ENCODE measurements around the gene GNAL. TPM values are rescaled to one million over a fixed set of nuclear protein-coding genes. Genes with fewer than 3 reads are reported as not detected.

Gene GNAL
- total RNA-seq, 1 donor from 2014 or later = 4.5 TPM

DNA sequence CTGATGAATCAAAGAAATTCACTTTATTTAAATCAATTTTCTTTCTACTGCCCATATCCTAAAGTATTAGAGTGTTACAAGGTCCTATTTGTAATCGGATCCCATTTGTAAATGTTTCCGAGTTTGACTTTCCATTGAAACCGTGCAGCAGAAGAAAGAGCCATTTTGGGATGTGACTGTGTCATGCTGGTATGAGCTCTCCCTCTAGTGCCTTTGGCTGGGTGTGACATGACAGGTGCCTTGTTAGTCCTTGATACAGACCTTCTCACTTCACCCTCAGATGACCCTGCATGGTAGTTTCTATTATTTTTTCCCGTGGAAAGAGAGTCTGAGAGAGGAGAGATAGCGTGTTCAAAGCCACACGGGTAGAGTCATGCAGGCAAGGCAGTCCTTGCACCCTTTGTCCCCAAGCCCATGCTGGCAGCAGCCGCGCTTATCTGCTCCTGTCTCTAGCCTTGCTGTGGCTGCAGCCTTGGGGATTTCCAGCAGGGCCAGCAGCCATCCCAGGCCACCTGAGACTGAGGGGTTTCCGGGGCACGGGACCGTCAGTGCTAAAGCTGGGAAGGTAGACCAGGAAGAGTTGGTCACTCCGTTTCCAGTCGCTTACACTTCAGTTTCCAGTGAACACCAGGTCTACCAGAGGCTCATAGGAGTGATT lies 183.5 kb downstream of the GNAL start:
- Mint-ChIP-seq H3K27me3 (ENCODE audit: low read depth, unreplicated experiment) (peaks cover 5% of the 10 kb centered on the region), H3K4me1 (ENCODE audit: low read depth, unreplicated experiment) (no peaks in the 10 kb centered on the region), H3K9me3 (ENCODE audit: unreplicated experiment) (peaks cover 8% of the 10 kb centered on the region), H3K4me3 (ENCODE audit: unreplicated experiment) (no peak overlapping the region), H3K36me3 (ENCODE audit: low read depth, unreplicated experiment) (peaks cover 13% of the 10 kb centered on the region), H3K27ac (ENCODE audit: unreplicated experiment) (no peak overlapping the region)
- no peaks in the 10 kb centered on the region for H4K20me1 ChIP-seq (ENCODE audit: insufficient read depth, low read length)
- H3K36me3 ChIP-seq (ENCODE audit: insufficient read depth, low read length) = no peaks in the 10 kb centered on the region
- no peak for TF ChIP-seq EZH2 (IDR thresholded peaks at IDR 0.05; ENCODE audit: insufficient read depth, low read length)
- TF ChIP-seq, protein P1, sequence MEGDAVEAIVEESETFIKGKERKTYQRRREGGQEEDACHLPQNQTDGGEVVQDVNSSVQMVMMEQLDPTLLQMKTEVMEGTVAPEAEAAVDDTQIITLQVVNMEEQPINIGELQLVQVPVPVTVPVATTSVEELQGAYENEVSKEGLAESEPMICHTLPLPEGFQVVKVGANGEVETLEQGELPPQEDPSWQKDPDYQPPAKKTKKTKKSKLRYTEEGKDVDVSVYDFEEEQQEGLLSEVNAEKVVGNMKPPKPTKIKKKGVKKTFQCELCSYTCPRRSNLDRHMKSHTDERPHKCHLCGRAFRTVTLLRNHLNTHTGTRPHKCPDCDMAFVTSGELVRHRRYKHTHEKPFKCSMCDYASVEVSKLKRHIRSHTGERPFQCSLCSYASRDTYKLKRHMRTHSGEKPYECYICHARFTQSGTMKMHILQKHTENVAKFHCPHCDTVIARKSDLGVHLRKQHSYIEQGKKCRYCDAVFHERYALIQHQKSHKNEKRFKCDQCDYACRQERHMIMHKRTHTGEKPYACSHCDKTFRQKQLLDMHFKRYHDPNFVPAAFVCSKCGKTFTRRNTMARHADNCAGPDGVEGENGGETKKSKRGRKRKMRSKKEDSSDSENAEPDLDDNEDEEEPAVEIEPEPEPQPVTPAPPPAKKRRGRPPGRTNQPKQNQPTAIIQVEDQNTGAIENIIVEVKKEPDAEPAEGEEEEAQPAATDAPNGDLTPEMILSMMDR (IDR thresholded peaks at IDR 0.05; ENCODE audit: insufficient read depth, low read depth, low read length) = peak; percentile 25
- H3K27ac ChIP-seq (ENCODE audit: low read depth, low read length) = no peak overlapping the region
- H3K4me1 ChIP-seq (ENCODE audit: insufficient read depth, low read length) = no peaks in the 10 kb centered on the region
- no peak overlapping the region for H3K9ac ChIP-seq (ENCODE audit: low read length)
- no peaks in the 10 kb centered on the region for H3K9me3 ChIP-seq (ENCODE audit: insufficient read depth, low read depth, low read length)
- peak; percentile 45 for FAIRE-seq
- H3K79me2 ChIP-seq (ENCODE audit: insufficient read depth, low read length) = no peaks in the 10 kb centered on the region
- DNase-seq (ENCODE audit: low read depth) = no peak
- no peak overlapping the region for H3K4me3 ChIP-seq (ENCODE audit: insufficient read depth, low read depth, low read length)
- no peak overlapping the region for H2AFZ ChIP-seq (ENCODE audit: low read depth, low read length)
- H3K4me2 ChIP-seq (ENCODE audit: low read length) = no peak overlapping the region
- H3K27me3 ChIP-seq (ENCODE audit: insufficient read depth, low read length) = no peaks in the 10 kb centered on the region

DNA sequence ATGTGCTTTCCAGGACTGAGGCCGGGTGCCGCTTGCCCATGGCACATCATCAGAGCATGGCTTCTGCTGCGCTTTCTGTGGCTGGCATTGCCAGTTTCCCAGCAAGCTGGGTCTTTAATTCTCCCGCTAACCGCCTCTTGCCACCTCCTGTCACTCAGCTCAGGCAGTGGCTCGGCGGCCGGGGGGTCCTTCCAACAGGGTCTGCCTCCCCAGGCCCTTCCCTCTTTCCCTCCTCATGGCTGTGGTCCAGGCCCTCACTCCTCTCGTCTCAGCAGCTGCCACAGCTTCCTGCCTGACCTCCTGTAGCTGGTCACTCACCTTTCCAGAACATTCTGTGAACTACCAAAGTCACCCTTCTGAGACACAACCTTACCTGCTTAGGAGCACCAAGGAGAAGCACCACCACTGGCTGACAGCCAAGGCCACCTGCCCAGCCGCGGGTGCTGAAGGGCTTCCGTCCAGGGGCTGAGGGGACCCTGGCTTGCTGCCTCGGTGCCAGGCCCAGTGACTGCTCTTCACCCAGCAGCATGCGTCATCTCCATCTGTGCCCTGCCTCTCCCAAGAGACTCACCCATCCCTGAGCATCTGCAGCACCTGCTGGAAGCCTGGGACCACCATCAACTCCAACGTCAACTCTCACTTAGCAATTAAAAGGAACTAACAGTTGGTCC lies 184.7 kb downstream of the GNAL start:
- Histone ChIP-seq H3K9ac (ENCODE audit: low read length) (no peak overlapping the region), H3K79me2 (ENCODE audit: insufficient read depth, low read length) (no peaks in the 10 kb centered on the region), H3K9me3 (ENCODE audit: insufficient read depth, low read depth, low read length) (no peaks in the 10 kb centered on the region), H3K4me2 (ENCODE audit: low read length) (no peak overlapping the region), H2AFZ (ENCODE audit: low read depth, low read length) (no peak overlapping the region), H3K4me3 (ENCODE audit: insufficient read depth, low read depth, low read length) (no peak overlapping the region), H3K27ac (ENCODE audit: low read depth, low read length) (no peak overlapping the region), H4K20me1 (ENCODE audit: insufficient read depth, low read length) (no peaks in the 10 kb centered on the region), H3K4me1 (ENCODE audit: insufficient read depth, low read length) (no peaks in the 10 kb centered on the region), H3K36me3 (ENCODE audit: insufficient read depth, low read length) (no peaks in the 10 kb centered on the region), H3K27me3 (ENCODE audit: insufficient read depth, low read length) (no peaks in the 10 kb centered on the region)
- FAIRE-seq (no peak), DNase-seq (ENCODE audit: low read depth) (no peak)
- Mint-ChIP-seq H3K9me3 (ENCODE audit: unreplicated experiment) (peaks cover 8% of the 10 kb centered on the region), H3K27ac (ENCODE audit: unreplicated experiment) (no peak overlapping the region), H3K36me3 (ENCODE audit: low read depth, unreplicated experiment) (peaks cover 13% of the 10 kb centered on the region), H3K4me3 (ENCODE audit: unreplicated experiment) (no peak overlapping the region), H3K4me1 (ENCODE audit: low read depth, unreplicated experiment) (no peaks in the 10 kb centered on the region), H3K27me3 (ENCODE audit: low read depth, unreplicated experiment) (peaks cover 5% of the 10 kb centered on the region)
- TF ChIP-seq, protein P1 (IDR thresholded peaks at IDR 0.05; ENCODE audit: insufficient read depth, low read depth, low read length) = no peak
- no peak for TF ChIP-seq EZH2 (IDR thresholded peaks at IDR 0.05; ENCODE audit: insufficient read depth, low read length)

DNA sequence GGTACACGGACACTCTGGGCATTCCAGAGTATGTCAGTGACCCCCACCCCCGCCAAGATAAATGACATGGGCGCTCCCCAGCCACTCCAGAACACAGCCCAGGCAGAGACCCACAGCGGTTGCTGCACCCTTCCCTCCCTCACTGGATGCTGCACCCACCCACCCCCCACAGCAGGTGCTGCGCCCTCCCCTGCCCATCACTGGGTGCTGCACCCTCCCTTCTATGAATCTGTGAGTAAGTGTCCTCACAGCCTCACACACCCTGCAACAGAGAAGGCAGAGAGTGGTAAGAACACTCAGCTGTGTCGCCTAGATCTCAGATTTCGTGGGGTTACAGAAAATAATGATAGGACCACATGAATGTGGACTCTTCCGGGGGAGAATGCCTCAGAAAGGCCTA lies 185.6 kb downstream of the GNAL start:
- Mint-ChIP-seq H3K4me3 (ENCODE audit: unreplicated experiment) (no peak overlapping the region), H3K27ac (ENCODE audit: unreplicated experiment) (no peak overlapping the region), H3K9me3 (ENCODE audit: unreplicated experiment) (peaks cover 11% of the 10 kb centered on the region), H3K27me3 (ENCODE audit: low read depth, unreplicated experiment) (peaks cover 5% of the 10 kb centered on the region), H3K36me3 (ENCODE audit: low read depth, unreplicated experiment) (peaks cover 13% of the 10 kb centered on the region), H3K4me1 (ENCODE audit: low read depth, unreplicated experiment) (no peaks in the 10 kb centered on the region)
- Histone ChIP-seq H3K9ac (ENCODE audit: low read length) (no peak overlapping the region), H3K36me3 (ENCODE audit: insufficient read depth, low read length) (no peaks in the 10 kb centered on the region), H3K4me3 (ENCODE audit: insufficient read depth, low read depth, low read length) (no peak overlapping the region), H2AFZ (ENCODE audit: low read depth, low read length) (no peak overlapping the region), H4K20me1 (ENCODE audit: insufficient read depth, low read length) (no peaks in the 10 kb centered on the region), H3K79me2 (ENCODE audit: insufficient read depth, low read length) (no peaks in the 10 kb centered on the region), H3K4me2 (ENCODE audit: low read length) (no peak overlapping the region), H3K27ac (ENCODE audit: low read depth, low read length) (no peak overlapping the region), H3K27me3 (ENCODE audit: insufficient read depth, low read length) (no peaks in the 10 kb centered on the region), H3K4me1 (ENCODE audit: insufficient read depth, low read length) (no peaks in the 10 kb centered on the region), H3K9me3 (ENCODE audit: insufficient read depth, low read depth, low read length) (no peaks in the 10 kb centered on the region)
- TF ChIP-seq, protein P1 (IDR thresholded peaks at IDR 0.05; ENCODE audit: insufficient read depth, low read depth, low read length) = no peak
- TF ChIP-seq EZH2 (IDR thresholded peaks at IDR 0.05; ENCODE audit: insufficient read depth, low read length) = no peak
- DNase-seq (ENCODE audit: low read depth) (no peak), FAIRE-seq (no peak)
